Right renal cortex interstitium (tissue), 3 donors: Measurements from ENCODE around the gene UCN. TPM values are rescaled to one million over a fixed set of nuclear protein-coding genes. Genes with fewer than 3 reads are reported as not detected.

ENCODE experiments used
- DNase-seq, 3 donors: peaks; one replicate each; pipeline ENCODE4 v3.0.0-alpha.2; 2013; ENCODE audit warnings: low read depth in 3 of 3, low spot score in 2 of 3
- polyA plus RNA-seq, 3 donors: library from polyadenylated mRNA; unstranded; fragments of 120-200 nt; gene quantifications; one replicate each; pipeline ENCODE4 v1.2.1, GENCODE V29; 2013; ENCODE audit not compliant: insufficient read length in 3 of 3

The UCN gene
- polyA plus RNA-seq, 3 donors = 0.19 to 0.59 (median 0.36) TPM

GRCh38 chr2:27262379-27263286 lies 45.6 kb downstream of the UCN start, which contains the start of gene SLC30A3:
Gene SLC30A3, minus strand, starts transcription at chr2:27263047. Its CDS starts 141 bp downstream, at chr2:27262906.
- DNase-seq = no peak

- no peak for DNase-seq
Observed at GRCh38 chr2:27261926-27262298, 46.3 kb downstream of the UCN start.

GRCh38 chr2:27261241-27261925 lies 46.9 kb downstream of the UCN start:
- no peak for DNase-seq

GRCh38 chr2:27258051-27258450 lies 50.2 kb downstream of the UCN start:
- no peak for DNase-seq

Other genes with a start within 250 kb of the UCN start
- gene OST4, start 236.8 kb downstream of the UCN start, polyA plus RNA-seq = 100 to 1,000 TPM; 229 to 284 (median 261) TPM
- 10 to 100 TPM; 61.8 to 70.7 (median 70.5) TPM for gene EMILIN1, start 229.8 kb downstream of the UCN start, polyA plus RNA-seq
- gene KHK, start 221.7 kb downstream of the UCN start, polyA plus RNA-seq = 10 to 100 TPM; 39.5 to 54.9 (median 54.8) TPM
- 1 to 10 TPM; 5.0 to 5.8 (median 5.3) TPM for gene CGREF1, start 189.3 kb downstream of the UCN start, polyA plus RNA-seq
- 1 to 10 TPM in 2 of 3 donors, under 1 TPM in 1; 0.88 to 1.4 (median 1.3) TPM for gene ABHD1, start 184.6 kb downstream of the UCN start, polyA plus RNA-seq
- gene PREB, start 173.8 kb downstream of the UCN start, polyA plus RNA-seq = 10 to 100 TPM; 51.5 to 55.3 (median 51.7) TPM
- not detected for gene PRR30, start 169.0 kb downstream of the UCN start, polyA plus RNA-seq
- under 1 TPM; 0.62 to 0.93 (median 0.68) TPM for gene TCF23, start 159.4 kb downstream of the UCN start, polyA plus RNA-seq
- gene ATRAID, start 96.4 kb downstream of the UCN start, polyA plus RNA-seq = 100 to 1,000 TPM; 164 to 175 (median 169) TPM
- gene SLC5A6, start 96.2 kb downstream of the UCN start, polyA plus RNA-seq = 10 to 100 TPM; 32.9 to 37.4 (median 36.7) TPM
- gene CAD, start 91.1 kb downstream of the UCN start, polyA plus RNA-seq = 10 to 100 TPM; 40.8 to 42.0 (median 41.9) TPM
- 1 to 10 TPM; 4.4 to 6.0 (median 5.5) TPM for gene SLC30A3, start 45.4 kb downstream of the UCN start, polyA plus RNA-seq
- gene DNAJC5G, start 33.0 kb downstream of the UCN start, polyA plus RNA-seq = under 1 TPM; 0.47 to 0.76 (median 0.58) TPM
- gene TRIM54, start 26.0 kb downstream of the UCN start, polyA plus RNA-seq = 1 to 10 TPM; 3.2 to 3.9 (median 3.6) TPM
- gene MPV17, start 14.7 kb upstream of the UCN start, polyA plus RNA-seq = 10 to 100 TPM; 70.9 to 85.0 (median 77.1) TPM
- gene GTF3C2, start 48.3 kb upstream of the UCN start, polyA plus RNA-seq = 10 to 100 TPM; 64.5 to 71.2 (median 67.7) TPM
- gene EIF2B4, start 61.9 kb upstream of the UCN start, polyA plus RNA-seq = 10 to 100 TPM; 50.9 to 55.0 (median 51.2) TPM
- 100 to 1,000 TPM; 100 to 114 (median 106) TPM for gene SNX17, start 62.2 kb upstream of the UCN start, polyA plus RNA-seq
- 10 to 100 TPM; 16.9 to 19.1 (median 16.9) TPM for gene ZNF513, start 72.3 kb upstream of the UCN start, polyA plus RNA-seq
- gene PPM1G, start 101.1 kb upstream of the UCN start, polyA plus RNA-seq = 100 to 1,000 TPM in 2 of 3 donors, 10 to 100 TPM in 1; 95.5 to 109 (median 103) TPM
- gene NRBP1, start 120.2 kb upstream of the UCN start, polyA plus RNA-seq = 100 to 1,000 TPM; 126 to 135 (median 130) TPM
- 1 to 10 TPM; 5.6 to 8.1 (median 6.5) TPM for gene KRTCAP3, start 133.9 kb upstream of the UCN start, polyA plus RNA-seq
- 10 to 100 TPM; 39.1 to 44.9 (median 39.8) TPM for gene IFT172, start 181.3 kb upstream of the UCN start, polyA plus RNA-seq
- gene FNDC4, start 186.8 kb upstream of the UCN start, polyA plus RNA-seq = 1 to 10 TPM; 7.4 to 8.2 (median 7.6) TPM
- gene GCKR, start 188.4 kb upstream of the UCN start, polyA plus RNA-seq = not detected